Endometrial microvascular endothelial cells (primary cell): ENCODE results near the gene SULT1C4. TPM values are rescaled to one million over a fixed set of nuclear protein-coding genes. Genes with fewer than 3 reads are reported as not detected.
"Not testable (repeated sequence)": the region's sequence is repeated elsewhere in the genome, so short reads cannot be mapped to it uniquely, and the experiment has no call there.

ENCODE experiments used
- in situ Hi-C: cut with HindIII; loops from 2 replicates; pipeline ENCODE4 v1.10.0; 2017; ENCODE audit warnings: low sequenced_read_pairs, low pct_unique_long_range_greater_than_20kb; ENCODE audit errors: inconsistent ontology term
- total RNA-seq: library from RNA; depleted of rRNA; stranded (reverse); fragments of >200 nt; gene quantifications from one replicate; pipeline ENCODE4 v1.2.3, GENCODE V29; 2015; ENCODE audit errors: inconsistent ontology term

SULT1C4 gene
- 4.1 TPM for total RNA-seq

DNA sequence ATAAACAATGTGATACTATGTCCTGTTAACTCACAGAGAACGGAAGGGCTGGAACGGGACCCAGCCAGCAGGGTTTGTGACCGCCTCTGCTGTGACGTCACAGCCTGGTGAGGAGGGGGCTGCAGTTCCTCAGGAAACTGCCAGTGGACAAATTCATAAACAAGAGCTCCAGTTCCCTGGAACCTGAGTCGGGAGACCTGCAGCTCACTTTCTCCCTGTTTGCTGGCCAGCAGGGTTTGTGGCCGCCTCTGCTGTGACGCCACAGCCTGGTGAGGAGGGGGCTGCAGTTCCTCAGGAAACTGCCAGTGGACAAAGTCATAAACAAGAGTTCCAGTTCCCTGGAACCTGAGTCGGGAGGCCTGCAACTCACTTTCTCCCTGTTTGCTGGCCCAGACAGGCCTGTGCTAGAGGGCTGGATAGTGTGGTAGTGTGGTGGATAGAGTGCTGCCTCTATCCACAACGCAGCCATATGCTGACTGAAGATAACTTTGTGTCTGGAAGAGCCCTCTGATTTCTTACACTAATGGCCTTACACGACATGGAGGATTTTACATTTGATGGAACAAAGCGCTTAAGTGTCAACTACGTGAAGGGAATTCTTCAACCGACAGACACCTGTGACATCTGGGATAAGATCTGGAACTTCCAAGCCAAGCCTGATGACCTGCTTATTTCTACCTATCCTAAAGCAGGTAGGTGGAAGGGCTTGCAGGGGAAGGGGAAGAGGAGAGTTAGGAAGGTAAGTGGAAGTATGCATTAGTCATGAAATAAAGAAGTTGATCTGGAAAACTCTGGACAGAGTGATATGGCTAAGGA lies at the start of gene SULT1C4:
TSS of gene SULT1C4 (plus strand) at position 140 of the 816 bp plus-strand sequence. CDS start at position 524, 384 bp downstream.
- in situ Hi-C loops: no loop called here

- in situ Hi-C loops: no loop called here
Observed at GRCh38 chr2:108329771-108330170, 48.0 kb upstream of the SULT1C4 start.

DNA sequence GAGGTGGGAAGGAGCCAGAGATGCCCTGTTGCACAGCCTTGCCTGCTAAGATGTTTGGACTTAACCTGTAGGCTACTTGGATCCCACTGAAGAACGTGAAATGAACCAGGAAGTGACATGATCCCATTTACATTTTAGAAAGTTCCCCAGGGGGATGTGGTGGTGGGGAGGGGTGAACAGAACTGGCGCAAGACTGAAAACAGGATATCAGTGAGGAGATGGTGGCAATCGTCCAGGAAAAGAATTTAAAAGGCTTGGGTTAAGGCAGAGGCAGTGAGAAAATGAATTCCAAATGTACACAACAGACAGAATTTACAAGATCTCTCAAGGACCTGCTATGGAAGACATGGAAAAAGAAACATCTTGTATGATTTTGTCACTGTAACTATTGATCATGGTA lies 46.8 kb upstream of the SULT1C4 start:
- in situ Hi-C loops: no loop called here

DNA sequence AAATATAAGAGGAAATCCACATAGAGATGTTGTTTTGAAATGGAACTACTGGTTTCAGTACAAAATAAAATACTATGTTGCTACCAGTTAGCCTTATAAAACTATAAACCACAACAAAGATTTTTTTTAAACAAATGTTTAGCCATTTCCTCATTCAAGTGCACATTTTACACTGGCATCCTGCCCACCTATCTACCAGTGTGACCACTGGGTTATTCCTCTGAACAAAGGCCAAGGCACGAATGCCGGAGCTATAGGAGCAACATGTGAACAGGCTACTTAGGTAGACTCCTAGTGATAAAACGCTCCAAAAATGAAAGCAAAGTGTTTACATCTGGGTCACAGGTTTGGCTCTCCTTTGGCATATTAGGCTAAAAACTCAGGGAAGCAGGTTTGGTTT lies 31.8 kb upstream of the SULT1C4 start:
- in situ Hi-C loops: no loop called here

DNA sequence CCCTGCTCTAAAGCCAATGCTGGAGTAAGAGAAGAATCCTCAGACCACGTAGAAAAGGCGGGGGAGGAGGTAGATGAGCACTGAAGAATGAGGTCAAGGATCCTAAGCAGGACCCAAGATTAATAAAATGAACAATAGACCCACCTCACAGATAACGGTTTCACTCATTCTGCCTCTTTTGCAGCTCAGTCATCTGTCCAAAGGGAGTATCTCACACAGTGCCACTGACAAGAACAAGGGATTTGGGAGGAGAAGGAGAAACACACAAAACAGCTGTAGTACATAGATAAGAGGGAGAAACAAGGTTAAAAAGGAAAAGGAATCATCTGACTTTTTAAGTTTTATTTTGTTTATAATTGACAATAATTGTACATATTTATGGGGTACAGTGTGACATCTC lies 30.9 kb upstream of the SULT1C4 start:
- in situ Hi-C loops: no loop called here

- in situ Hi-C loops: no loop called here
Observed at GRCh38 chr2:108347786-108348185, 30.0 kb upstream of the SULT1C4 start.

GRCh38 chr2:108348816-108349570 lies 28.8 kb upstream of the SULT1C4 start:
- in situ Hi-C loops: no loop called here

DNA sequence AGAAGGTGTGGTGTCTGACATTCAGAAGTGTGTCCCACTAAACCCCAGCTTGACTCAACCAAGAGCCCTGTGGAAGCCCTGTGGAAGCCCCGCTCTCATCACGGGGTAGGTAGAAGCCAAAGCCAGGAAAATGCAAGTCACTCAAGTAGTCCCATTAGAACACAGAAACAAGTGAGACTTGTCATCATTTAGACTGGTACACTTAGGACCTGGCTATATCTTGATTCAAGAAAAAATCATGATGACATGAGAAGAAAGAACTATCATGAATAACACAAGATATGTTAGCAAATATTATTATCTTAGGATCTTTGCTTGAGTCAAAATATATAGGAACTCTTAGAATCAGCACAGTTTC lies 28.2 kb upstream of the SULT1C4 start:
- in situ Hi-C loops: no loop called here

DNA sequence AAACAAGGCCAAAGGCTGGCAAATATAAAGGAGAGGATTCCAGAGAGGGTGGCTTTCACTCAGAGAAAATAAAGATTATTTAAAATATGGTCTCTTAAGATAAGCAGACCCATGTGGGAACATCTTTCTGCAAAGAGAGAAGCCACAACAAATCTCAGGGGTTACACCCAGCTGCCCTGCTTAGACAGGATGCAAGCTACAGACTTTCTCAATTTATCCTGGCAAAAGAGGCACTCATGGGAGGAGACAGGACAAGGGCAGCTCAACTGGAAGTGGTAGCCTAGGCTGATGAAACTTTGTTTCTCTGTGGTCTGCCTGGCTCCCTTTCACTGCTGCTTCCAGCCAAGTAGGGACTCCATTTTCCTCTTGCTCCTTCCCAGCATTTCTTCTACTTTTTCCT lies 25.9 kb upstream of the SULT1C4 start:
- in situ Hi-C loops: no loop called here

- in situ Hi-C loops: no loop called here
Observed at GRCh38 chr2:108354136-108354535, 23.6 kb upstream of the SULT1C4 start.

DNA sequence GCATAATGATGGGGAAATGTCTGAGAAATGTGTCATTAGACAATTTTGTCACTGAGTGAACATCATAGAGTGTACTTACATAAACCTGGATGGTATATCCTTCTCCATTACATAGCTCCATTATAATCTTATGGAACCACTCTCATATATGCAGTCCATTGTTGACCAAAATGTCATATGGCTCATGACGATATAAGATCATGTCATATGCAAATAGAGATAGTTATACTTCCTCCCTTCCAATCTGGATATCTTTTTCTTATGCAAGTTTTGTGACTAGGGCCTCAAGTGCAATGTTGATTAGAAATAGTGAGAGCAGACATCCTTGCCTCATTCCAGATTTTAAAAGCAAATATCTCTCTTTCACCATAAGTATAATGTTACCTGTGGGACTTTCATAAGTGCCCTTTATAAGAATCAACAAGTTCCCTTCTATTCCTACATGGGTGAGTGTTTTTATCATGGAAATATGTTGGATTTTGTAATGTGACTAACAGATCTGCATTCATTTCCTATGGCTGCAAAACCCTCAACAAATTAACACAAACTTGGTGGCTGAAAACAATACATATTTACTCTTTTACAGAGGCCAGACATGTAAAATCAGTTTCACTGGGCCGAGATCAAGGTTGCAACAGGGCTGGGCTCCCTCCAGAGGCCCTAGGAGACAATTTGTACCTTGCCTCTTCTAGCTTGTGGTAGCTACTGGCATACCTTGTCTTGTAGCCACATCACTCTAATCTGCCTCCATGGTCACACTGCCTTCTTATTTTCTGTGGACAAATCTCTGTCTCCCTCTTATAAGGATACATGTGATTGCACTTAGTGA lies 21.6 kb upstream of the SULT1C4 start:
- in situ Hi-C loops: no loop called here

- in situ Hi-C loops: not testable (repeated sequence)
Observed at GRCh38 chr2:108359336-108359735, 18.4 kb upstream of the SULT1C4 start.

DNA sequence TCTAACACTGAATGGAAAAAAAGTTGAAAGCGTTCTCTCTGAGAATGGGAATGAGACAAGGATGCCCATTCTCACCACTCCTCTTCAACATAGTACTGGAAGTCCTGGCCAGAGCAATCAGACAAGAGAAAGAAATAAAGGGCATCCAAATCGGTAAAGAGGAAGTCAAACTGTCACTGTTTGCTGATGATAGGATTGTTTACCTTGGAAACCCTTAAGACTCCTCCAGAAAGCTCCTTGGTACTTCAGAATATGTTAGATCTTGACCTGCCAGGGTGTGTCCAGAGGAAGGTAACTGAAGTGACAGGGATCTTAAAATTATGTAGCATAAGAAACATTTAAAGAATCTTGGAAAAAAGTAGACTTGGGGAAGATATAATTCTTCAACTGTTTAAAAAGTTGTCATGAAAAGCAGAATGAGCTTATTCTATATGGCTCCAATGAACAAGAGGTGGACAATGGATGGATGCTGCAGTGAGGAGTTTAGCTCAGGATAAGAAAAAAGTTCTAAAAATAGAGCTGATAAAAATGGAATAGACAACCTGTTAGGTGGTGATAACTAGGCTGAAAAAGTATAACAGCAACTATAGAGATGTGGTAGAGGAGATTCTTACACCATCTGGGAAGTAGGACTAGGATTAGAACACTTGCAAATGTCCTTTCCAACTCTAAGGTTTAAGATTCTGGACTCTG lies 16.8 kb upstream of the SULT1C4 start:
- in situ Hi-C loops: no loop called here

GRCh38 chr2:108363024-108363907 lies 14.5 kb upstream of the SULT1C4 start:
- in situ Hi-C loops: no loop called here

DNA sequence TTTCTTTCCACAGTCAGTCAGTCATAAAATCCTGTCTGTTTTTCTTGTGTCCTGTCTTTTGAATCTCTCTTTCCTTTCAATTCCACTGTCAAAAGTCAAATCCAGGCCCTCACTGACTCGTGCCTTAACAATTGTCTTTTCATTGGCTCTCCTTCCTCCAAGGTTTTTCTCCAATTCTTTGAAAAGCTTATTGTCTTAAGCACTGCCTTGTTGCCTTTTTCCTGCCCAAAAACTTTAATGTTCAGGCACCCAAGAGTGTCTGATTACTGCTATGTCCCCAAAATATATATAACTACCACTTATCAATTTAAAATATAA lies 13.9 kb upstream of the SULT1C4 start:
- in situ Hi-C loops: no loop called here

GRCh38 chr2:108364676-108365297 lies 13.0 kb upstream of the SULT1C4 start:
- in situ Hi-C loops: no loop called here

DNA sequence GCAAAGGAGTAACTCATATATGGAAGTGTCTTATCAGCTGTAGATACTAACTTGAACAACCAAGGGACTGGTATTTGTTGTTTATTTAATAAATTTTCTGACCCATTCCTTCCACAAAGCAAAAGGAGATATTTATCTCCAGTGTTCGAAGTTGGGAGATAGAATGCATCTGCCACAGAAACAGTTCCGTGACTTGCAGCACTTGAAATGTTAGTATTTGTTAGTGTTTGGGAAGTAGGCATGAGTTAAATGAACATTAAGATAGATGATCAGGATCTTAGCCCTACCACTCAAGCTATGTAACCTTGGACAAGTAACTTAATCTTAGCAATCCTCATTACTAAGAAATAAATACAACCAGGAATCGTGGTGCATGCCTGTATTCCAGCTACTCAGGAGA lies 12.1 kb upstream of the SULT1C4 start:
- in situ Hi-C loops: no loop called here

GRCh38 chr2:108367014-108367413 lies 10.7 kb upstream of the SULT1C4 start:
- in situ Hi-C loops: no loop called here
